ENCODE data around the gene USP46. TPM values are rescaled to one million over a fixed set of nuclear protein-coding genes. Genes with fewer than 3 reads are reported as not detected.

USP46 gene
- polyA plus RNA-seq, 6 donors from 2014 or later = 1.2 to 5.2 (median 1.8) TPM

- Mint-ChIP-seq H3K4me1 (peaks cover 0 to 10% (median 2%) of the 10 kb centered on the region in 3 donors), H3K27ac (no peak overlapping the region), H3K27me3 (no peaks in the 10 kb centered on the region), H3K36me3 (peaks cover 0 to 7% of the 10 kb centered on the region in 2 donors), H3K4me3 (no peak overlapping the region), H3K9me3 (no peaks in the 10 kb centered on the region)
- ATAC-seq (ENCODE audit: low read depth in 2 of 2) = no peak
- no peak for DNase-seq
Observed at GRCh38 chr4:52628543-52628942, 30.6 kb downstream of the USP46 start.

GRCh38 chr4:52627876-52628275, 31.2 kb downstream of the USP46 start:
- Mint-ChIP-seq H3K27ac (peak overlapping the region in 1 of 6 donors; percentile 4), H3K4me1 (peaks cover 0 to 5% (median 2%) of the 10 kb centered on the region in 3 donors), H3K9me3 (no peaks in the 10 kb centered on the region), H3K36me3 (peaks cover 0 to 7% of the 10 kb centered on the region in 2 donors), H3K4me3 (no peak overlapping the region), H3K27me3 (no peaks in the 10 kb centered on the region)
- DNase-seq (no peak), ATAC-seq (ENCODE audit: low read depth in 2 of 2) (no peak)

GRCh38 chr4:52625216-52625615, 33.9 kb downstream of the USP46 start:
- no peaks in the 10 kb centered on the region for H3K27me3 Mint-ChIP-seq
- H3K4me1 Mint-ChIP-seq = no peaks in the 10 kb centered on the region
- no peak for DNase-seq
- no peak overlapping the region for H3K27ac Mint-ChIP-seq
- ATAC-seq (ENCODE audit: low read depth in 2 of 2) = no peak
- H3K9me3 Mint-ChIP-seq = no peaks in the 10 kb centered on the region
- peaks cover 4 to 7% of the 10 kb centered on the region in 2 donors for H3K36me3 Mint-ChIP-seq
- H3K4me3 Mint-ChIP-seq = no peak overlapping the region

- no peak for ATAC-seq (ENCODE audit: low read depth in 2 of 2)
- H3K4me1 Mint-ChIP-seq = no peaks in the 10 kb centered on the region
- no peak overlapping the region for H3K4me3 Mint-ChIP-seq
- H3K9me3 Mint-ChIP-seq = no peaks in the 10 kb centered on the region
- no peak for DNase-seq
- peak overlapping the region in 4 of 6 donors; percentile 29 to 59 (median 42) for H3K27ac Mint-ChIP-seq
- H3K27me3 Mint-ChIP-seq = no peaks in the 10 kb centered on the region
- H3K36me3 Mint-ChIP-seq = peaks cover under 1 to 8% of the 10 kb centered on the region in 2 donors
Observed at GRCh38 chr4:52622564-52622963, 36.5 kb downstream of the USP46 start.

GRCh38 chr4:52621567-52621966, 37.5 kb downstream of the USP46 start:
- no peaks in the 10 kb centered on the region for H3K9me3 Mint-ChIP-seq
- H3K27me3 Mint-ChIP-seq = no peaks in the 10 kb centered on the region
- H3K27ac Mint-ChIP-seq = peak overlapping the region in 1 of 6 donors; percentile 75
- no peaks in the 10 kb centered on the region for H3K4me1 Mint-ChIP-seq
- ATAC-seq (ENCODE audit: low read depth in 2 of 2) (no peak), DNase-seq (no peak)
- H3K4me3 Mint-ChIP-seq = no peak overlapping the region
- H3K36me3 Mint-ChIP-seq = peaks cover 0 to 8% of the 10 kb centered on the region in 2 donors

GRCh38 chr4:52619591-52619931, 39.5 kb downstream of the USP46 start:
- Mint-ChIP-seq H3K27me3 (no peaks in the 10 kb centered on the region), H3K4me1 (no peaks in the 10 kb centered on the region), H3K36me3 (peaks cover 0 to 8% of the 10 kb centered on the region in 2 donors), H3K4me3 (no peak overlapping the region), H3K9me3 (no peaks in the 10 kb centered on the region), H3K27ac (no peak overlapping the region)
- ATAC-seq (ENCODE audit: low read depth in 2 of 2) (no peak), DNase-seq (no peak)

- ATAC-seq (ENCODE audit: low read depth in 2 of 2) (no peak), DNase-seq (no peak)
- no peaks in the 10 kb centered on the region for H3K9me3 Mint-ChIP-seq
- H3K4me3 Mint-ChIP-seq = no peak overlapping the region
- no peaks in the 10 kb centered on the region for H3K27me3 Mint-ChIP-seq
- H3K27ac Mint-ChIP-seq = no peak overlapping the region
- no peaks in the 10 kb centered on the region for H3K4me1 Mint-ChIP-seq
- H3K36me3 Mint-ChIP-seq = peaks cover 0 to 9% of the 10 kb centered on the region in 2 donors
Observed at GRCh38 chr4:52618795-52619590, 40.1 kb downstream of the USP46 start.

- ATAC-seq (ENCODE audit: low read depth in 2 of 2) (no peak), DNase-seq (no peak)
- Mint-ChIP-seq H3K4me3 (no peak overlapping the region), H3K4me1 (peaks cover 0 to 5% (median 3%) of the 10 kb centered on the region in 3 donors), H3K9me3 (peaks cover 0 to 1% (median 0%) of the 10 kb centered on the region in 7 donors), H3K27ac (no peak overlapping the region), H3K27me3 (no peaks in the 10 kb centered on the region), H3K36me3 (peaks cover 0 to 13% of the 10 kb centered on the region in 2 donors)
Observed at GRCh38 chr4:52617336-52618020, 41.6 kb downstream of the USP46 start.

- Mint-ChIP-seq H3K27me3 (no peaks in the 10 kb centered on the region), H3K36me3 (peaks cover 8 to 16% of the 10 kb centered on the region in 2 donors), H3K4me3 (no peak overlapping the region), H3K9me3 (peaks cover 0 to 2% (median 0%) of the 10 kb centered on the region in 7 donors), H3K27ac (no peak overlapping the region), H3K4me1 (peaks cover 0 to 5% (median 3%) of the 10 kb centered on the region in 3 donors)
- DNase-seq (no peak), ATAC-seq (ENCODE audit: low read depth in 2 of 2) (no peak)
Observed at GRCh38 chr4:52614241-52614640, 44.9 kb downstream of the USP46 start.

GRCh38 chr4:52612341-52612740, 46.8 kb downstream of the USP46 start:
- H3K9me3 Mint-ChIP-seq = peaks cover 0 to 2% (median 0%) of the 10 kb centered on the region in 7 donors
- no peak for ATAC-seq (ENCODE audit: low read depth in 2 of 2)
- peaks cover 0 to 5% (median 3%) of the 10 kb centered on the region in 3 donors for H3K4me1 Mint-ChIP-seq
- H3K36me3 Mint-ChIP-seq = peaks cover 16 to 30% of the 10 kb centered on the region in 2 donors
- no peak for DNase-seq
- H3K27me3 Mint-ChIP-seq = no peaks in the 10 kb centered on the region
- H3K27ac Mint-ChIP-seq = peak overlapping the region in 1 of 6 donors; percentile 14
- no peak overlapping the region for H3K4me3 Mint-ChIP-seq

GRCh38 chr4:52611030-52611555, 48.0 kb downstream of the USP46 start:
- H3K36me3 Mint-ChIP-seq = peaks cover 29 to 40% of the 10 kb centered on the region in 2 donors
- no peak for DNase-seq
- peaks cover 0 to 5% (median 3%) of the 10 kb centered on the region in 3 donors for H3K4me1 Mint-ChIP-seq
- H3K4me3 Mint-ChIP-seq = no peak overlapping the region
- H3K27ac Mint-ChIP-seq = no peak overlapping the region
- peaks cover 0 to 7% (median 2%) of the 10 kb centered on the region in 7 donors for H3K9me3 Mint-ChIP-seq
- H3K27me3 Mint-ChIP-seq = no peaks in the 10 kb centered on the region
- no peak for ATAC-seq (ENCODE audit: low read depth in 2 of 2)

GRCh38 chr4:52606726-52607125, 52.4 kb downstream of the USP46 start:
- Mint-ChIP-seq H3K4me1 (no peaks in the 10 kb centered on the region), H3K36me3 (peaks cover 35 to 40% of the 10 kb centered on the region in 2 donors), H3K9me3 (peaks cover 0 to 8% (median 5%) of the 10 kb centered on the region in 7 donors), H3K27ac (no peak overlapping the region), H3K4me3 (no peak overlapping the region), H3K27me3 (no peaks in the 10 kb centered on the region)
- ATAC-seq (ENCODE audit: low read depth in 2 of 2) (no peak), DNase-seq (no peak)

- no peak overlapping the region for H3K4me3 Mint-ChIP-seq
- DNase-seq (no peak), ATAC-seq (ENCODE audit: low read depth in 2 of 2) (no peak)
- no peak overlapping the region for H3K27ac Mint-ChIP-seq
- H3K4me1 Mint-ChIP-seq = no peaks in the 10 kb centered on the region
- H3K27me3 Mint-ChIP-seq = no peaks in the 10 kb centered on the region
- peaks cover 0 to 8% (median 5%) of the 10 kb centered on the region in 7 donors for H3K9me3 Mint-ChIP-seq
- peaks cover 35 to 40% of the 10 kb centered on the region in 2 donors for H3K36me3 Mint-ChIP-seq
Observed at GRCh38 chr4:52606040-52606439, 53.1 kb downstream of the USP46 start.

GRCh38 chr4:52604215-52604614, 54.9 kb downstream of the USP46 start:
- no peaks in the 10 kb centered on the region for H3K27me3 Mint-ChIP-seq
- ATAC-seq (ENCODE audit: low read depth in 2 of 2) = no peak
- peaks cover 0 to 8% (median 3%) of the 10 kb centered on the region in 7 donors for H3K9me3 Mint-ChIP-seq
- no peaks in the 10 kb centered on the region for H3K4me1 Mint-ChIP-seq
- H3K4me3 Mint-ChIP-seq = no peak overlapping the region
- DNase-seq = no peak
- no peak overlapping the region for H3K27ac Mint-ChIP-seq
- peaks cover 26 to 33% of the 10 kb centered on the region in 2 donors for H3K36me3 Mint-ChIP-seq
